VCaP (cell line): ENCODE measurements around the gene EVA1C.

Experiments used
- H3K27ac ChIP-seq: fragments of 450-650 bp; 2 replicates; pipeline ENCODE4 v1.5.1; 2017
- CTCF ChIP-seq: fragments of 450-650 bp; conservative IDR thresholded peaks from 2 replicates; pipeline ENCODE4 v1.5.1; 2017; ENCODE audit warnings: mild to moderate bottlenecking, moderate library complexity

EVA1C gene

DNA sequence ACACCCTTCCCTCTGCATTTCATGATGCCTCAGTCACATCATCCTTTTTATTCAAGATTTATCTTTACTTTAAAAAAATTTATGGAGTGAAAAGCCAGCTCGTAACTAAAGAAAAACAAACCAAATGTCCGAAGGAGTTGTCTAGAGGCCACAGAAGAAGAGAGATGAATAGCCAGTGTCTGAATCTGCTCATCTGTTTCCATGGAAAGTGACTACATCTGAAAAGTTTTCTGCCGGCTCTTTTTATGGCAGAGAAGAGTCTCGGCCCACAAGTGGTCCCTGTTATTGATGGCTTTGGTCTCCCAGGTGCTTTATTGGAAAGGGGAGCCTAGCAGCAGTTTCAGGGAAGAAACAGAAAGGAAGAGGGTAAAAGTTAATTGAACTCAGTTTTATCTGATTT, 5.6 kb downstream of the EVA1C start:
- no peak overlapping the region for H3K27ac ChIP-seq
- no peak for TF ChIP-seq CTCF

DNA sequence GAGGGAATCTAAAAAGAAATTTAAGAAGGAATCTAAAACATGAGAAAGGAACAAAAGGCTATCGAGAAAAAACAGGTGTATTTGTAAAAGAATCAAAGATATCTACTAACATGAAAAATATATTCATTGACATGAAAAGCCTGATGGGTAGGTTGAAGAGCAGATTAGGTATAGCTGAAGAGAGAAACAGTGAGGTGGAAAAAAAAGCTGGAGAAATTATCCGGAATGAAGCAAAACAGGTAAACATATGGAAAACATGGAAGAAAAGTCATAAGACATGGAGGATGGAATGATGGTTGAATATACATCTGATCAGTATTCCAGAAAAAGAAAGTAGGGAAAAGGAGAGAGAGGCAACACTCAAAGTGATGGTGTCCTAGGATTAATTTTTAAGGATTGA, 9.6 kb downstream of the EVA1C start:
- no peak for TF ChIP-seq CTCF
- no peak overlapping the region for H3K27ac ChIP-seq

DNA sequence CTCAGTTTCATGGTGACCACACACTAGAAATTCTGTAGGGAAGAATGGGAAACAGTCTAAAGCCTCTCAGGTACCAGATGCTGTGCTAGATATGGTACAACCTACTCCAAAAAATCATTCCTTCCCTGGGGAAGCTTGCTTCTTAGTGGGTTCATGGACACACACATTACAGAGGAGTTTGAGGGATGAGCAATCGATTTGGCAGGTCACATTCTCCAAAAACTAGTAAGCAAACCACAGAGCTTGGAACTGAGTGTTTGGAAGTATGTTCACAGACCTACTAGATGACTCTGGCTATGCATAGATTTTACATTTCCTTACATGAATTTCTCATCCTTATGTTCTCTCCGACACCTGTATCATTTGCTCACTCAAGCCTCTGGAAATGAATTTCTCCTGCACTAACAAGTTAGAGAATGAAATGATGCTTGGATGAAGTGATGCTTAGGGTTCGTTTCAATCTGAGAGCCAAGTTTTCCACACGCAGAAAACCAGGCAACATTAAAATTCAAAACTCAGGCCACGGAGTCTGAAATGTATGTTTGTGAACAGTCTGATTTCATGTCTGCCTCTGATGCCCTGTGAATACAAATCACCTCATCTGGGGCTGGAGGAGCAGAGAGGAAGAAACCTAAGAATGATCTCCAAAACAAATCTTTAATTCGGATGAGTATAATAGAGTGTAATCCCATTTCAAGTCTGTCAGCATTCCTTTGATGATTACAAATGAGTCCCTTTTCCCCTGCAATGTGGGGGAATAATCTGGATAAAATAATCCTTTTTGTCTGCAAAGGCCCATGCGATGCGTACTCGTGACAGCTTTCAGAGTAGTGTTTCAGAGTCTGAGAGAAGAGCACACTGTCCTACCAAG, 11.0 kb downstream of the EVA1C start:
- no peak for TF ChIP-seq CTCF
- H3K27ac ChIP-seq: no peak overlapping the region

GRCh38 chr21:32424191-32424535, 11.7 kb downstream of the EVA1C start:
- H3K27ac ChIP-seq: no peak overlapping the region
- TF ChIP-seq CTCF: no peak

GRCh38 chr21:32424674-32425073, 12.2 kb downstream of the EVA1C start:
- TF ChIP-seq CTCF: no peak
- H3K27ac ChIP-seq: no peak overlapping the region

DNA sequence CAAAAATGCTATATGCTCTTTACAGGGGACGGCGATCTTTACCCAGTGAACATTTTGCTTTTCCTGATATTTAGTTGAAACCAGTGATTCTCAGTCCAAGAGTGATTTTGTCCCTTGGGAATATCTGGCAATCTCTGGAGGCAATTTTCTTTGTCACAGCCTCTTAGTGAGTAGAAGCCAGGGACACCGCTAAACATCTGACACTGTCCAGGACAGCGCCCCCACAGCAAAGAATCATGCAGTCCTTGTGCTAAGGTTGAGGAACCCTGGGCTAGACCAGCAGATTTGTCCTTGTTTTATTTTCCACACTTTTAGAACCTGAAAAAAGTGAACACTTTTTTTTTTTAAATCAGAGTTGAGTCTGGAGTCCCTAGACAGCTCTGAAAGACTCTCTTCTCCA, 13.1 kb downstream of the EVA1C start:
- TF ChIP-seq CTCF: no peak
- no peak overlapping the region for H3K27ac ChIP-seq

DNA sequence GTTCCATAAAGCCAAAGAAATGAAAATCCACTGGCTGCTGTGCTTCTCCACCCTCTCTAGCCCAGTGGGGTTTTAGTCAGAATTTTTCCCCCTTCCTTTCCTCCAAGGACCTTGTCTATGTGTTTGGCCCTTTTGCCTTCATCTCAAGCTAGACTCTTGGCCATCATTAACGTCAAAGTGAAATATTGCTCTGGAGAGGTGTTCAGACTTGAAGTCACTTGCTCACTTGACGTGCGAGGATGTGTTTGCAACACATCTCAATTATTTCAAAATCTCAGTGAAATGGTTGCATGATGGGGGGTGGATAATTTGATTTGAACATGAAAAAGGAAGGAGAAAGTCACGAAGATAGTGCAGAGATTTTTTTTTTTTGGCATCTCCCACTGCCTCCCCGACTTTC, 13.6 kb downstream of the EVA1C start:
- H3K27ac ChIP-seq: no peak overlapping the region
- TF ChIP-seq CTCF: no peak
